Fibroblast of lung (primary cell): ENCODE results near the gene PLEKHA8.

Experiments used
- EZH2 ChIP-seq: IDR thresholded peaks from 2 replicates; pipeline ENCODE4 v1.5.1; 2012; ENCODE audit warnings: low read length, control low read depth, mild to moderate bottlenecking; ENCODE audit errors: missing control alignments
- TF ChIP-seq, protein P1 (sequence below), 2 donors: IDR thresholded peaks in 1 of 2; conservative IDR thresholded peaks in 1 of 2; 1 replicate in 1 of 2; 2 replicates in 1 of 2; pipeline ENCODE4 v1.5.1; 2011 to 2012; ENCODE audit warnings: low read length in 2 of 2, control low read depth in 1 of 2, inconsistent platforms in 1 of 2, low read depth in 1 of 2, mild to moderate bottlenecking in 1 of 2

DNA sequence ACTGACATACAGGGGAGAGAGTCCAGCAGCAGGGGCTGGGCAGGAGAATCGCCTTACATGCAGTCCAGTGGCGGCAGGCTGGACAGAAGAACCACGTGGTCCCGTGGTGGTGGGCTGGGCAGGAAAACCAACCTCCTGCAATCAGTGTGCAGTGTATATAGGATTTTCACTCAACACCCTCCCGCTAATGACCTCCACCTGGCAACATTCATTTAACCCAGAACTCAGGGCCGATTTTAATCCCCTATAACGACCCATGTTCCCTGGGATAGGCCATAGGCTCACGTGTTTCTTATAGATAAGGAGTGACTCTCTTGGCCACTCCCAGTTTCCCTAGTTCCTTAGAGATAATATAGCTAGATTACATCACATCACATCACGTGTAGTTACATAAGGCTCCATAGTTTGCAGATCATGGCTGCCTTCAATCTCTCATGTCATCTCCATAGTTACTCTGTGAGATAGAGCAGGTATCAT, 125.9 kb downstream of the PLEKHA8 start:
- TF ChIP-seq, protein P1, sequence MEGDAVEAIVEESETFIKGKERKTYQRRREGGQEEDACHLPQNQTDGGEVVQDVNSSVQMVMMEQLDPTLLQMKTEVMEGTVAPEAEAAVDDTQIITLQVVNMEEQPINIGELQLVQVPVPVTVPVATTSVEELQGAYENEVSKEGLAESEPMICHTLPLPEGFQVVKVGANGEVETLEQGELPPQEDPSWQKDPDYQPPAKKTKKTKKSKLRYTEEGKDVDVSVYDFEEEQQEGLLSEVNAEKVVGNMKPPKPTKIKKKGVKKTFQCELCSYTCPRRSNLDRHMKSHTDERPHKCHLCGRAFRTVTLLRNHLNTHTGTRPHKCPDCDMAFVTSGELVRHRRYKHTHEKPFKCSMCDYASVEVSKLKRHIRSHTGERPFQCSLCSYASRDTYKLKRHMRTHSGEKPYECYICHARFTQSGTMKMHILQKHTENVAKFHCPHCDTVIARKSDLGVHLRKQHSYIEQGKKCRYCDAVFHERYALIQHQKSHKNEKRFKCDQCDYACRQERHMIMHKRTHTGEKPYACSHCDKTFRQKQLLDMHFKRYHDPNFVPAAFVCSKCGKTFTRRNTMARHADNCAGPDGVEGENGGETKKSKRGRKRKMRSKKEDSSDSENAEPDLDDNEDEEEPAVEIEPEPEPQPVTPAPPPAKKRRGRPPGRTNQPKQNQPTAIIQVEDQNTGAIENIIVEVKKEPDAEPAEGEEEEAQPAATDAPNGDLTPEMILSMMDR (conservative IDR thresholded peaks at IDR 0.05 in 1 of 2, IDR thresholded peaks at IDR 0.05 in 1 of 2; ENCODE audit: low read depth in 1 of 2, low read length in 2 of 2), result no peak
- no peak for TF ChIP-seq EZH2
